GM21717 (cell line): Measurements from ENCODE around the gene MYNN.
"Not testable (repeated sequence)": the region's sequence is repeated elsewhere in the genome, so short reads cannot be mapped to it uniquely, and the experiment has no call there.

Experiments used
- ATAC-seq: cut with Tn5 transposase; IDR thresholded peaks from one replicate; pipeline ENCODE4 v1.9.1; 2021; ENCODE audit warnings: mild to moderate bottlenecking, moderate library complexity; ENCODE audit not compliant: unreplicated experiment

MYNN gene

DNA sequence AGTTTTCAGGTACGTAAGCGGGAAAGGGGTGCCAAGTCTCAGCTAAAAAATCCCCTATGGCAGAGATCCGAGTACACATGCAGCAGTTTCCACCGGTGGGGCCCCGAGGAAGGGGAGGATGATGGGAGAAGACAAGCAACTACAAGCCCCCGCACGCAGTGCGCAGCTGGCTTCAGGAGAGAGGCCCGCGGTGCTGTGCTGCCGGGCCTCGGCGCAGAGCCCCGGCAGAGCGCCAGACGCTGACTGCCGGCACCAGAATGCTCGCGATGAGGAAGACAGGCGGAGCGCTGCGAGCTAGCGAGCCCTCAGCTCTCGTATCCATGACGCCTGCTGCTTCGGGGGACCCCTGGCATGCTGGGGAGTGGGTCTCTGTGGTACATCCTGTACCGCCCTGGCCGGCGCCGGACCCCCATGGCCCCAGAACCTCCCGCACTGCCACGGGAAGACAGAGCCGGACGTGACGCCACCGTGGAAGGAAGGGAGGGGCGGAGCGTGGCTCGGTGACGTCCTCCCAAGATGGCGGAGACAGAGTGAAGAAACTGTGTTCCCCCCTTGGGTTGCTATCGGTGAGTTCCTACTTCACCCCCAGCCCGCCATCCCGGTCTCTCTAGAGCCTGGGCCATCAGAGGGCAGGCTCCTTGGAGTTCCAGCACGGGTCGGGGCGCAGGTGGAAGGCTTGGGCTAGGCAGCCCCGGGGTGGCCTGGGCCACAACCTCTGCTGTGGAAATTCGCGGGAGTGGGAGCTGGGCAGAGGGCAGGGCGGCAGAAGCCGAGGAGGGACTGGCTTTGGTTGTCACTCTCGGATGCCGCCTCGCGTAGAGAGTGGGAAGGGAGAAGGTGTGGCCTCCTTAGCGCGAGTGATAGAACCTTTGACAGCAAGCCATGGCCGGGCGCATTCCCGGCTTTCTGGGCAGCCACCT lies at the start of gene MYNN:
Gene MYNN (plus strand): TSS at position 500 of the 920 bp plus-strand sequence. CDS start 900 bp downstream, outside the sequence.
- ATAC-seq, result peak; percentile 87

DNA sequence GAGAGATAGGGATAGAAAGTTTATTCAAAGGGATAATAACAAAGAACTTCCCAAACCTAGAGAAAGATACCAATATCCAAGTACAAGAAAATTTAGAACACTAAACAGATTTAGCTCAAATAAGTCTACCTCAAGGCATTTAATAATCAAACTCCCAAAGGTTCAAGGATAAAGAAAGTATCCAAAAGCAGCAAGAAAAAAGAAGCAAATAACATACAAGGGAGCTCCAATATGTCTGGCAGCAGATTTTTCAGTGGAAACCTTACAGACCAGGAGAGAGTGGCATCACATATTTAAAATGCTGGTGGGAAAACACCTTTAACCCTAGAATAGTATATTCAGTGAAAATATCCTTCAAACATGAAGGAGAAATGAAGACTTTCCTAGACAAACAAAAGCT lies 41.3 kb upstream of the MYNN start:
- not testable (repeated sequence) for ATAC-seq

DNA sequence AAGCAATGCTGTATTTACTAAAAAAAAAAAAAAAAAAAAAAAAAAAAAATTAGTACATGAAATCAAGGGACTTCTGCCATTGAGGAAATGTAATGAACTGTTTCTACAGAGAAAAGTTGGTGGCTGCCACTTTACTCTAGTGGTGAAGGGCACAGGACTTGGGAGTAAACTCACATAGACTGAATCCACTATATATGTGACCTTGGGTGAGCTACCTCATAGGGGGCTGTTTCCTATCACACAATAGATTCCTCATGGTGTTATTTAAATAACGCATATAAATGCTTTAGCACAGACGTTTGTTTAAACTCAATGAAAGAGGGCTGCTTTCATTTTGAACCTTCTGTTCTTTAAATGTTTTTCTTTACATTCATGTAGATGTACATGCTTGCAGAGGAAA lies 34.1 kb upstream of the MYNN start:
- no peak for ATAC-seq

DNA sequence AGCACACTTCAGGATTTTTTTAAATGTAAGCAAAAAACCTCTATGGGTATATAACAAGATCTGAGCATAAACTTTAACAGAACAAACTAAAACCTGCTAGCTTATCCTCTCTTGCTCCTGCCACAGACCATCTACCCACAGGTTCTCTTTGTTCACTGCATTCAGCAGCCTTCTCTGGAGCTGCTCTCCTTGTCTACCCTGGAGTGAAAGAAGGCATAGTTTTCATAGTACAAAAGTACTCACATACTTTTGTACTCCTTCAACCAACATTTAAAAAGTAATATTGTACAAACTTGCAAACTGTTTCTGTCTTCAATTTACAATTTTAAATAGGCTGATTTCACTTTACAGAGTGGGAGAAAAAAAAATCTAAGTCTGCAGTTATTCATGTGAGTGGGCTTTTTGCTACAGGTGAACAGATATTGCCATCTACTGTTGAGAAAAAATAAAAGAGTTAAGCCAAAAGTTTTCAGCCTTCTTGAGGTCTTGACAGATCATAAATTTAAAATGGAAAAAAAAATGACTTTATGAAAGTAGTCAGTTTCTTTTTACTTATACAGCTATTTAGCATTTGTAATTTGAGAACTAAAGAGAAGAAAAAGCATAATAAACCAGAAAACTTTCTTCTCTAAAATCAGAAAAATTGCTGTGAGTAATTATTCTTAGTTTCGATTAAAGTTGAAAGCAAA lies 28.7 kb upstream of the MYNN start:
- ATAC-seq, result no peak

DNA sequence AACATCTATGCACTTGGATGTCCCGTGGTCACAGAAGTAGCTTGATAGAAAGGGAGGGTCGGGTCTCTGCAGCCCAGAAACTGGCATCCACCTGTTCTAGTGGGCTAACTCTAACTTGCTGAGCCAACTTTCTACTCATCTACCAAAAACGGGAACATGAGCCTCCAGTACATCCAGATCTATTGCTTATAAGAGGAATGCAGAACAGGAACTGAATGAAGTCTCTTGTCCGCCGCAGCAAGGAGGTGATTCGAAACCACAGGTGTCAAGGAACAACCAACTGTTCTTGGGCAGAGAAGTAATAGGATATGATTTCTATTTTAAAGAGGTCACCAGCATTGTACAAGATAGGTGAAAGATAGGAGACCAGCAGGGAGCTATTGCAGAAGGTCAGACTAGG lies 26.3 kb upstream of the MYNN start:
- no peak for ATAC-seq

DNA sequence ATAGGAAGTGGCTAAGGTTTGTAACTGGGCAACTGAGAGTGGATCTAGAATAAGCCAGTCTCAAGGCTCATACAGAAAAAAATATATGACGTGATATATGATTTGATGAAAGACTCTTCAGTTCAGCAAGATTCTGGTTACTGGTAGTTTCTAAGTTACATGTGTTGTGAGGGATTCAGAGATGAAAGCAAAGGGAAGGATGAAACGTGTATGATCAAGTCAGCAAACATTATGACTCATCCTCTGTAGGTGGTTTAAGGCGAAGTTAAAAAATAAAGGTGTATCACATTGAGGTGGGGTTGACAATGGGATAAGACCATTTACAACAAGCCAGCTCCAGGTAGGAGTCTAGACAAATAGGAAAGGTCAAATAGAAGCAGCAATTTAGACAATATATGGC lies 24.5 kb upstream of the MYNN start:
- no peak for ATAC-seq

DNA sequence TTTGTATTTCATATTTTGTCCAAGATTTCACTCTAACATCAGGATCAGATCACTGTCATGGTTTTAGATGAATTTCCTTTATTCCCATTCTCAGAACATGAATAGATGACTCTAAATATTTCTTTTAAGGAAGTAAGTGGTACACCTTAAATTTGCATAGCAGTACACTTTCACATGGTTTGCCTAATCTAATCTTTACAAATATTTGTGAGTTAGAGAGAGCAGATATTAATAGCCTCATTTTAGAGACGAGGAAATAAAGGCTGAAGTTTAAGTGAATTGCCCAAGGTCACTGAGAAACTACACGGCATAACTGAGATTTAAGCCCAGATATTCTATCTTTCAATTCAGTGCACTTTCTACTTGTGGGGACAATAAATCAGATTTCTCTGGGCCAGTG lies 22.5 kb upstream of the MYNN start:
- no peak for ATAC-seq

DNA sequence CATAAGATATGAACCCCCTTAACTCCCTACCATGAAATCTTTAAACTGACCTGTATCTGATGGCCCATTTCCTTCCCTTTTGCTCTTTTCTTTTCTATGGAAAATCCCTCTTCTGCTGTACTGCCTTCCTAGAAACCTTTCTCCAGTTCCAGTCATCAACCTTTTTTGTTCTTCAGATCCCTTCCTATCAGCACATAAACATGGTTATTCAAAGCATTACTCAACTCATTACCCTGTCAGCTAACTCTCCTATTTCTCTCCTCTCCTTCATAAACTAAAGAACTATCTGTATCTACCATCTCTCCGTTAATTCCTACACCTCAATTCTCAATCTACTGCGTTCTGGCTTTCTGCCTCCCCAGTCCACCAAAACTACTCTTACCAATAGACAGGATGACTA lies 21.3 kb upstream of the MYNN start:
- ATAC-seq, result no peak

DNA sequence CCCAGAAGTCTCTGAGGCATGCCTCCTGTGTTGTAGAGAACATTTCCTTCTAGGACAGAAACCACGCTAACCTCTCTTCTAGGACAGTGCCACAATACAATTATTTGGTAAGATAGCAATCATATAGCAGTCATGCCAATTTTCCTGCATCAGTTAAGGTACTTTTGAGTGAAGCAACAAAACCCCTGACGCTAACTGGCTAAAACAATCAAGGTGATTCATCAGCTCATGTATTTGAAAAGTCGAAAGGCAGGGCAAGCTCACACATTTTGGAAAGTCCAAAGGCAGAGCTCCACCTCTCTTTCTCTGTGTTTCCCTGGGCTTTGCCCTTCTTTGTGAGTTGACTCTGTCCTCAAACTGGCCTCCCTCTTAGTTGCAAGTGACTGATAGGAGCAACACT lies 18.5 kb upstream of the MYNN start:
- ATAC-seq, result no peak

DNA sequence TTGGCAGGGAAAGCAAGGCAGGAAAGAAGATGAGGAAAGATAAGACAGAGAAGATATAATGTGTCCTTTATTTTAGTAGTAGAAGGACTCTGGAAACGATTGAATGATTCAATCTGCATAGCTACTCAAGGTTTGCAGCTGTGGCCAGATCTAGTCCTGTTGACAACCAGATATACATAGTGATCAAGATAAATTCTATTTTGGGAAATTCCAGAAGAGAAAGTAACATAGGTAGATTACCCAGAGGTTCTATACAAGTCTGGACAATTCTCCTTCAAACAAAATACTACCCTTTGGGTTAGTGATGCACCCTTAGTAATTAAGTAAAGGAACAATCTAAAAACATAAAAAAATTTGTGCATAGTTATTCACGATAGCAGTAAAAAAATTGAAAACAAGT lies 17.7 kb upstream of the MYNN start:
- no peak for ATAC-seq

DNA sequence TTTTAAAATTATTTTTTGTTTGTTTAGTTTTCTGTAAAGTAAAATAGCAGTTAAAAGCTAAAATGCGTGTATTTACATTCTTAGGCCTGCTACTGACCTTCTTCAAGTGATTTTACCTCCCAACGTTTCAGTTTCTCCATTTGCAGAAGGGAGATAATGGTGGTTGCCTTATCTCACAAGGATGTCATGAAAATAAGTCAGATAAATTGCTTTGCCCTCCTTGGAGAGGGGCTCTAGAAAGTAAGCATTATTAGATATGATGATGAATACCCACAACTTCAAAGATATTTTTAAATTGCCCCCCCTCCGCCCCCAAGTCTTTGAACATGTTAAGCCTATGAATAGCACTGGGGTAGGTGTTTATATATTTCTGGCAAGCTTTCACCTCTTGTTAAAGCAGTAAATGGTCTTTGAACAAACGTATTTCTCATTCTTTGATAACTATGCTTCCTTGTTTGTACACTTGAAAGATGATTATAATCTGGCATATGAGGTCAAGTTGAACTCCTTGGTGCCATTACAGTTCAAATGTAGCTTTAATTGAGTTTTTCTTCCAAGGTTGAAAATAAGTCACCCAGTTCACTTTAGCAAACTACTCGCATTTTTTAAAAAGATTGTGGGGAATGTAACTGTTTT lies 14.7 kb upstream of the MYNN start:
- no peak for ATAC-seq

DNA sequence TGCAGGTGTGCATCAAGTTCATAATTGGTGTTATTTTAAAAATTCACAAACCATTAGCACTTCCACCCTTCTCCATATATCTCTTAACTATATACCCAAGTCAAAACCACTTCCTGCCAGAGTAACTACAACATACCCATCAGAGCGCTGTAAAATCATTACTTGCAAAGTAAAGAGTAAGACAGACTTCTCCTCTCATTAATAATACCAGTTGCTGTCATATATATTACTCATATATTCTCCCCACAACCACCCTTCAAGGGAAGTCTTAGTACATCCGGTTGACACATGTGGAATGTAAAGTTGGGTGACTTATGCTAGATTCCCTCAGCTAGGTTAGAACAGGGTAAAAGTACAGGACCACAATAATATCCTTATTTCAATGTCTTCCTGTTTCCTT lies 13.9 kb upstream of the MYNN start:
- ATAC-seq, result peak; percentile 43

DNA sequence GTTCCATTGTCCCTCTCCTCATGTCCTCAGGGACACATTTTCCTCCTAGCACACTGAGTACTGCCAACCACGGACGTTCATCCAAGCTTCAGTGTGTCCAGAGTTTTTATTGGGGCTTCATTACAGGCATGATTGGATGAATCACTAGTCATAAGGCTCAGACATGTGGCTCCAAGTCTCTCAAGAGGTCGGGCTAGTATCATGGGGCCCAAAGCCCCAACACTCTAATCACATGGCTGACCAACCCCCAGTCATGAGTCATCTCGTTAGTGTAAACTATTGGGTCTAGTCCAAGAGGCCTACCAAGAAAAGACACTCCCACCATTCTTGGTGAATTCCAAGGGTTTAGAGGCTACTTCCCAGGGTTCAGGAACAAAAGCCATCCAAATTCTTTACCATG lies 12.7 kb upstream of the MYNN start:
- no peak for ATAC-seq

DNA sequence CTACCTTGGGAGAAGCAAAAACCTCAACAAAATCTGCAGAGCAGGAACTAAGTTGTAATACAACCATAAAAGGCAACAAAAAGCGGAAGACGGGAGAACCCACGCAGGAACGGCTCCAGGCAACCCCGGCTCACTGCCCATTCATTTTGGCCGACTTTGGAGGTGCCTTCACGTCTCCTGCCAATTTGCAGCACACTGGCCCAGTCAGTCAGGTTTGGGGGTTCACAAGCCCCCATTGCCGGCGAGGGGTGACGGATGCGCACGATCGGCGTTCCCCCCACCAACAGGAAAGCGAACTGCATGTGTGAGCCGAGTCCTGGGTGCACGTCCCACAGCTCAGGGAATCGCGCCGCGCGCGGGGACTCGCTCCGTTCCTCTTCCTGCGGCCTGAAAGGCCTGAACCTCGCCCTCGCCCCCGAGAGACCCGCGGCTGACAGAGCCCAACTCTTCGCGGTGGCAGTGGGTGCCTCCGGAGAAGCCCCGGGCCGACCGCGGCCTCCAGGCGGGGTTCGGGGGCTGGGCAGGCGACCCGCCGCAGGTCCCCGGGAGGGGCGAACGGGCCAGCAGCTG lies 8.8 kb upstream of the MYNN start:
- peak; percentile 38 for ATAC-seq

DNA sequence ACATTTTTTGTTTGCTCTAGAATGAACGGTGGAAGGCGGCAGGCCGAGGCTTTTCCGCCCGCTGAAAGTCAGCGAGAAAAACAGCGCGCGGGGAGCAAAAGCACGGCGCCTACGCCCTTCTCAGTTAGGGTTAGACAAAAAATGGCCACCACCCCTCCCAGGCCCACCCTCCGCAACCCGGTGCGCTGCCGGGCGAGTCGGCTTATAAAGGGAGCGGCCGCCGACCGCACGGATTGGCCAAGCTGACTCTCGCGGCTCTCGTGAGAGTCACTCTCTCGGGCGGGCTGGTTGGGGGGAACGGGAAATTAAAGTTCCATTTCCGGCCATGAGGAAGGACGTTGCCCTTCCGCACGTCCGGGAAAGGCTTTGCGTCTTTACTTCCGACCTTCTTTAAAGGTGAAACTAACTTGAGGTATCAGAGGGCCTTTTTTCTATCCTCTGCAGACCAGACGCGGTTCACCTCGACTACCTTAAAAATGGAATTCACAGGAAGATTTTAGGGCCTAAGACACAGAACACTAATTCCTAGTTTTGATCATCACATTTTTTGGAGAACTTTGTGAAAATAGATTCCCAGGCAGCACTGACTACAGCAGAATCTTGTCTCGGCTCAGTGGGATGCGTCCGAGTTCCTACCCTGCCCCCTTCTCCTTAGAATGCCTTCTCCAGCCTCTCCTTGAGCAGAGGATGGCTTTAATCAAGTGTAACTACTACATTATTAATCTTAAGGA lies 8.1 kb upstream of the MYNN start, which contains the start of gene TERC:
Gene TERC (minus strand): TSS at position 179 of the 731 bp plus-strand sequence.
- ATAC-seq, result peak; percentile 74

DNA sequence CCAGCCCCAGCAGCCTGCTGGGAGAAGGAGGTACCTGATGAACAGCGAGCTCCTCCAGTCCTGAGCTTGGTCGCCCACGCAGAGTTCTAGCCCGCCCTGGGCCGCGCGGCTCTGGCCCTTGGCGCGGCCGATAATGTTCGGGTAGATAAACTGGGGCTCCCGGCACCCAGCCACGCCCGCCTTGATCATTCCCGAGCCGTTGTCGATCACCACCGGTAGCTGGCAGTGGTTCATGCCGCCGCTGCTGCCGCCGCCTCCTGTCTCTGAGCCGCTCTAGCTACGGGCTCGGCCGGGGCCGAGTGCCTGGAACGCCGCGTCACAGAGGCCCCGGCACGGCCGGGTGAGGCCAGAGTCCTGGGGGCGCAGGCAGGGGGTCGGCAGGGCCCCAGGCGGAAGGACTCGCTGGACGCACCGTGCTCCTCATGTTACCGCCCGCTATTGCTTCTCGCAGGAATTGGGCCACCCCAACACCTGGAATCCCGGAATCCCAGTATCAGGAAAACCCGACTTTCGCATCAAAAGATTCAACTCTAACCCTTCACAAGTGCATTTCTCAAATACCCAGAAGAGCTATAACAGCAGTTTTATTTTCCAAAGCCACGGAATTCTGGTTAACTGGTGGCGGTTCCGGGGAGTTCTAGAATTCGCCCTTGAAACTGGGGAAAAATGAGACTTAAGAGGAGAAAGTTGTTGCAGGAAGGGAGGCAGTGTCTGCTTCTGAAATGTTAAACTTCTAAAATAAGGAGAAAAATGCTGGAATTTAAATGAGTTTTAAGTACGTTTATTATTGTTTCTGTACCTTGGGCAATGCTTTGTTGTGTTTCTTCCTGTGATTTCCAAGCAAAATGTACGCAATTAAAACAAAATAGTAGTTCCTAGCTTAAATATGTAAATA lies 3.7 kb upstream of the MYNN start, which contains the start of gene ACTRT3:
Gene ACTRT3 (minus strand): TSS at position 275 of the 895 bp plus-strand sequence. CDS start 41 bp downstream, at position 234.
- ATAC-seq, result peak; percentile 19

DNA sequence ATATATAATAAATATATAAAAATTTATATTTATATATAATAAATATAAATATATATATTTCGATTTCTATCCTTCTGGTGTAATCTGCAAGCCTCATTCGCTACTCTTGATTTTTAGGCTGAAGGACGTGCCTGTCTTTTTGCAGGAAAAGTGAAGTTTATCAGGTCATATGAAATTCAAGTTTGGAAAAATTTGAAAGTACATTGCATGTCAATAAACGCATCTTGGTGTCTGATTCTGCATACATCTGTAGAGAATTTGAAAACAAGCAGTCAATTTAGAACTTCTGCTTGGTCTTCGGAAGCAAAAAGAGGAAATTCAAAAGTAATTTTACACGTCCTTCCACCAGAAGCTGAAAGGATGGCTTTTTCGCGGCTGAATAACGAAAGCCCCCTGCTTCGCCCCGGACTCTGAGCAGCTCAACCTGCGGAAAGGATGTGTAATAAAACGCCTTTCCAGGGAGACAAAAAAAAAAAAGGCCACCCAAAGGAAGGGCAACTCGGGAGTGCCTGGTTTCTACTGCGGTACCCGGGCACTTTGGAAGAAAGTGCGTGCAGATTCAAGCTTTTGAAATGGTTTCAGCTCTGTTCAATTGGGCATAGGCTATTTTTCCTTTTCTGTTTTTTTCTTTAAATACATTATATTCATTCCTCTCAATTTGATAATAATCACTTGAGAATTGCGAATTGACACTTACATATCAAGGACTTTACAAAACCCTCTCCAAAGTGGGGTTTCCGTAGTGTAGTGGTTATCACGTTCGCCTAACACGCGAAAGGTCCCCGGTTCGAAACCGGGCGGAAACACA lies 1.5 kb upstream of the MYNN start:
- ATAC-seq, result peak; percentile 19

DNA sequence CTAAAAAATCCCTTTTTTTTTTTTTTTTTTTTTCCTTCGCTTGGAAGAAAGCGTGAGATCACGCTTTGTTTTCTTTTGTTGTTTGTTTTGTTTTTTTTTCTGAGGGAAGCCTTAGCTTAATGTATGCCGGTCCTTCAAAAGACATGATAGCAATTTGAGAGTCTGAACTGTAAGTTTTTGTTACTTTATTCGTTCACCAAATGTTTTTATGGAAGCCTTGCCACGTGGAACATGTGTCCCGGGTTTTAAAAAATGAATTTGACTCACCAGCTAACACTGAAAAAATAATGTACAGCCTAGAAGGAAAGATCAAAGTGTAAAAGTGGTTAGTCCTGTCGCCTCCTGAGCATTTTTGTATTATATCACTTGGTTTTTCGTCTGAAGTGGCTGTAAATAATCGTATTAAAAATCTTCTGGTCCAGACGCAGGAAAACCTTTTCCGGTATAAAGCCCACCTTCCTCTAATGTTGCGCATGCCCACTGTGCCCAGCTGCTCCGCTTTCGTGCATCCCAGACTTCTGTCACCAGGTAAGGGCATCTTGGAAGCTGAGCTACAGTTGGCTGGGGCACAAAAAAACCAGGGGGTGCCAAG lies 795 bp upstream of the MYNN start:
- ATAC-seq, result peak; percentile 35
